ENCODE results near the gene PKM.

- no peak for TF ChIP-seq CTCF (IDR thresholded peaks at IDR 0.05; ENCODE audit: insufficient read depth, low read length)
- no peak for TF ChIP-seq SPI1 (IDR thresholded peaks at IDR 0.05; ENCODE audit: borderline replicate concordance, low read depth)
- no peak for TF ChIP-seq POLR2AphosphoS5 (IDR thresholded peaks at IDR 0.05; ENCODE audit: low read depth)
- no peak for TF ChIP-seq GABPA (IDR thresholded peaks at IDR 0.05; ENCODE audit: low read depth)
- no peak for TF ChIP-seq REST (IDR thresholded peaks at IDR 0.05; ENCODE audit: insufficient replicate concordance, low read depth)
Observed at GRCh38 chr15:72193836-72194396, 37.1 kb downstream of the PKM start.
